ENCODE results near the gene DDX1. TPM values are rescaled to one million over a fixed set of nuclear protein-coding genes. Genes with fewer than 3 reads are reported as not detected.

DDX1 gene
- total RNA-seq, 2 donors from 2014 or later = 116 to 126 TPM

DNA sequence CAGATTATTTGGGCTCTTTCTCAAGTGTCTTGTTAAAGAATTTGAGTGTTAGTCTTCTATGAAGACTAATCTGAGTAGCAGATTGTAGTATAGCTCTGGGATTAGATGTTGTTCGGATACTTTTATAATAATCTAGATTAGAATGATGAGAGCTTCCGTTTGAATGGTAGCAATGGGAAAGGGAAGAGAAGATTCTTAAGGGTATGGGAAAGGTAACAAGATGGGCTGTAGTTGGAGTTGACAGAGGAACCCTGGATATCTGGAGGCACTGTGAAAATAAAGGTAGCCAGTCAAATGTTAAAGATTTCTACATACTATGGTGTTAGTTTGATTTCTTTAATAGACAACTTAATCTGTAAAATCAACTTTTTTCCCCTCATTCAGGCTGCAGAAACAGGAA is 4.7 kb downstream of the DDX1 start:
- Mint-ChIP-seq H3K36me3 (ENCODE audit: low read depth) (peaks cover 45% of the 10 kb centered on the region), H3K4me3 (no peak overlapping the region), H3K9me3 (no peaks in the 10 kb centered on the region), H3K27me3 (ENCODE audit: insufficient read depth) (no peaks in the 10 kb centered on the region), H3K27ac (no peak overlapping the region), H3K4me1 (peaks cover 8% of the 10 kb centered on the region)
- Histone ChIP-seq H3K27me3 (ENCODE audit: control insufficient read depth, insufficient read depth, low read length, poor library complexity, severe bottlenecking) (no peaks in the 10 kb centered on the region), H3K36me3 (ENCODE audit: control insufficient read depth, insufficient read depth, low read length) (peaks cover 66% of the 10 kb centered on the region), H3K4me3 (ENCODE audit: low read length) (no peak overlapping the region), H3K27ac (ENCODE audit: low read depth, low read length) (no peak overlapping the region), H3K9me3 (ENCODE audit: control insufficient read depth, low read length) (no peaks in the 10 kb centered on the region), H3K4me1 (ENCODE audit: control insufficient read depth, insufficient read depth, low read length) (no peaks in the 10 kb centered on the region), H3K9ac (ENCODE audit: extremely low read depth, low read length, poor library complexity, severe bottlenecking) (no peak overlapping the region)
- whole genome bisulfite sequencing, 2 experiments (ENCODE audit: insufficient coverage in 1 of 2, insufficient read length in 1 of 2) = 86 to 96% methylated on average over 1 to 2 of the region's 2 CpGs
- TF ChIP-seq, protein P1, sequence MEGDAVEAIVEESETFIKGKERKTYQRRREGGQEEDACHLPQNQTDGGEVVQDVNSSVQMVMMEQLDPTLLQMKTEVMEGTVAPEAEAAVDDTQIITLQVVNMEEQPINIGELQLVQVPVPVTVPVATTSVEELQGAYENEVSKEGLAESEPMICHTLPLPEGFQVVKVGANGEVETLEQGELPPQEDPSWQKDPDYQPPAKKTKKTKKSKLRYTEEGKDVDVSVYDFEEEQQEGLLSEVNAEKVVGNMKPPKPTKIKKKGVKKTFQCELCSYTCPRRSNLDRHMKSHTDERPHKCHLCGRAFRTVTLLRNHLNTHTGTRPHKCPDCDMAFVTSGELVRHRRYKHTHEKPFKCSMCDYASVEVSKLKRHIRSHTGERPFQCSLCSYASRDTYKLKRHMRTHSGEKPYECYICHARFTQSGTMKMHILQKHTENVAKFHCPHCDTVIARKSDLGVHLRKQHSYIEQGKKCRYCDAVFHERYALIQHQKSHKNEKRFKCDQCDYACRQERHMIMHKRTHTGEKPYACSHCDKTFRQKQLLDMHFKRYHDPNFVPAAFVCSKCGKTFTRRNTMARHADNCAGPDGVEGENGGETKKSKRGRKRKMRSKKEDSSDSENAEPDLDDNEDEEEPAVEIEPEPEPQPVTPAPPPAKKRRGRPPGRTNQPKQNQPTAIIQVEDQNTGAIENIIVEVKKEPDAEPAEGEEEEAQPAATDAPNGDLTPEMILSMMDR (conservative IDR thresholded peaks at IDR 0.05) = no peak
- DNase-seq = no peak

GRCh38 chr2:15596968-15597367 is 5.3 kb downstream of the DDX1 start:
- Mint-ChIP-seq H3K4me3 (no peak overlapping the region), H3K4me1 (peaks cover 8% of the 10 kb centered on the region), H3K9me3 (no peaks in the 10 kb centered on the region), H3K27me3 (ENCODE audit: insufficient read depth) (no peaks in the 10 kb centered on the region), H3K27ac (no peak overlapping the region), H3K36me3 (ENCODE audit: low read depth) (peaks cover 50% of the 10 kb centered on the region)
- H3K9me3 ChIP-seq (ENCODE audit: control insufficient read depth, low read length) = no peaks in the 10 kb centered on the region
- DNase-seq = no peak
- no peak overlapping the region for H3K4me3 ChIP-seq (ENCODE audit: low read length)
- H3K4me1 ChIP-seq (ENCODE audit: control insufficient read depth, insufficient read depth, low read length) = no peaks in the 10 kb centered on the region
- TF ChIP-seq, protein P1 (conservative IDR thresholded peaks at IDR 0.05) = no peak
- no peak overlapping the region for H3K9ac ChIP-seq (ENCODE audit: extremely low read depth, low read length, poor library complexity, severe bottlenecking)
- H3K27me3 ChIP-seq (ENCODE audit: control insufficient read depth, insufficient read depth, low read length, poor library complexity, severe bottlenecking) = no peaks in the 10 kb centered on the region
- WGBS, 2 experiments (ENCODE audit: insufficient coverage in 1 of 2, insufficient read length in 1 of 2) = 92 to 100% methylated on average over 1 to 4 of the region's 4 CpGs
- peaks cover 72% of the 10 kb centered on the region for H3K36me3 ChIP-seq (ENCODE audit: control insufficient read depth, insufficient read depth, low read length)
- no peak overlapping the region for H3K27ac ChIP-seq (ENCODE audit: low read depth, low read length)

- Mint-ChIP-seq H3K4me3 (no peak overlapping the region), H3K9me3 (no peaks in the 10 kb centered on the region), H3K36me3 (ENCODE audit: low read depth) (peaks cover 76% of the 10 kb centered on the region), H3K4me1 (no peaks in the 10 kb centered on the region), H3K27ac (no peak overlapping the region), H3K27me3 (ENCODE audit: insufficient read depth) (no peaks in the 10 kb centered on the region)
- Histone ChIP-seq H3K27me3 (ENCODE audit: control insufficient read depth, insufficient read depth, low read length, poor library complexity, severe bottlenecking) (no peaks in the 10 kb centered on the region), H3K4me1 (ENCODE audit: control insufficient read depth, insufficient read depth, low read length) (no peaks in the 10 kb centered on the region), H3K27ac (ENCODE audit: low read depth, low read length) (no peak overlapping the region), H3K36me3 (ENCODE audit: control insufficient read depth, insufficient read depth, low read length) (peaks cover 95% of the 10 kb centered on the region), H3K4me3 (ENCODE audit: low read length) (no peak overlapping the region), H3K9ac (ENCODE audit: extremely low read depth, low read length, poor library complexity, severe bottlenecking) (no peak overlapping the region), H3K9me3 (ENCODE audit: control insufficient read depth, low read length) (no peaks in the 10 kb centered on the region)
- TF ChIP-seq, protein P1 (conservative IDR thresholded peaks at IDR 0.05) = no peak
- 83 to 95% methylated on average over 1 of the region's 1 CpG for WGBS, 2 experiments (ENCODE audit: insufficient coverage in 1 of 2, insufficient read length in 1 of 2)
- DNase-seq = no peak
Observed at GRCh38 chr2:15599994-15600393, 8.3 kb downstream of the DDX1 start.

Data from endodermal cell (in vitro differentiated cells).